ENCODE data around the gene BEGAIN. TPM values are rescaled to one million over a fixed set of nuclear protein-coding genes. Genes with fewer than 3 reads are reported as not detected.

The BEGAIN gene
- total and polyA plus RNA-seq, 4 donors = 0.27 to 1.6 (median 1.3) TPM

GRCh38 chr14:100575266-100575995, 11.8 kb downstream of the BEGAIN start:
- Histone ChIP-seq H3K27me3 (ENCODE audit: control insufficient read depth in 3 of 3, insufficient read depth in 3 of 3, low read length in 2 of 3) (peaks cover 5 to 27% (median 5%) of the 10 kb centered on the region in 3 donors), H3K4me1 (ENCODE audit: control insufficient read depth in 5 of 5, insufficient read depth in 5 of 5, low read length in 5 of 5) (no peaks in the 10 kb centered on the region), H3K36me3 (ENCODE audit: control insufficient read depth in 4 of 4, insufficient read depth in 4 of 4, low read length in 4 of 4) (no peaks in the 10 kb centered on the region), H3K4me3 (no peak overlapping the region), H3K9ac (ENCODE audit: insufficient read depth in 1 of 2, low read length in 2 of 2) (no peak overlapping the region), H3K9me3 (ENCODE audit: control insufficient read depth in 4 of 4, insufficient read depth in 3 of 4, low read length in 3 of 4) (peaks cover 0 to 3% (median 0%) of the 10 kb centered on the region in 4 donors), H3K27ac (ENCODE audit: low read depth in 1 of 2, low read length in 1 of 2) (no peak overlapping the region)
- DNase-seq (no peak), ATAC-seq (ENCODE audit: insufficient read depth, low FRiP score) (no peak)
- WGBS, 2 donors = 84 to 91% methylated on average over 11 of the region's 11 CpGs
- no peak for TF ChIP-seq CTCF (IDR thresholded peaks at IDR 0.05; ENCODE audit: control extremely low read depth, extremely low read depth)

- peaks cover 0 to 3% (median 0%) of the 10 kb centered on the region in 4 donors for H3K9me3 ChIP-seq (ENCODE audit: control insufficient read depth in 4 of 4, insufficient read depth in 3 of 4, low read length in 3 of 4)
- H3K4me3 ChIP-seq = no peak overlapping the region
- 71 to 85% methylated on average over 7 of the region's 7 CpGs for WGBS, 2 donors
- no peak for TF ChIP-seq CTCF (IDR thresholded peaks at IDR 0.05; ENCODE audit: control extremely low read depth, extremely low read depth)
- DNase-seq (no peak), ATAC-seq (ENCODE audit: insufficient read depth, low FRiP score) (no peak)
- H3K27me3 ChIP-seq (ENCODE audit: control insufficient read depth in 3 of 3, insufficient read depth in 3 of 3, low read length in 2 of 3) = peaks cover 5 to 35% (median 12%) of the 10 kb centered on the region in 3 donors
- H3K36me3 ChIP-seq (ENCODE audit: control insufficient read depth in 4 of 4, insufficient read depth in 4 of 4, low read length in 4 of 4) = no peaks in the 10 kb centered on the region
- no peak overlapping the region for H3K27ac ChIP-seq (ENCODE audit: low read depth in 1 of 2, low read length in 1 of 2)
- no peaks in the 10 kb centered on the region for H3K4me1 ChIP-seq (ENCODE audit: control insufficient read depth in 5 of 5, insufficient read depth in 5 of 5, low read length in 5 of 5)
- H3K9ac ChIP-seq (ENCODE audit: insufficient read depth in 1 of 2, low read length in 2 of 2) = no peak overlapping the region
Measured at GRCh38 chr14:100574642-100575031, 12.6 kb downstream of the BEGAIN start.

GRCh38 chr14:100573757-100574641, 13.2 kb downstream of the BEGAIN start:
- no peak overlapping the region for H3K4me3 ChIP-seq
- no peak for TF ChIP-seq CTCF (IDR thresholded peaks at IDR 0.05; ENCODE audit: control extremely low read depth, extremely low read depth)
- H3K36me3 ChIP-seq (ENCODE audit: control insufficient read depth in 4 of 4, insufficient read depth in 4 of 4, low read length in 4 of 4) = no peaks in the 10 kb centered on the region
- H3K27ac ChIP-seq (ENCODE audit: low read depth in 1 of 2, low read length in 1 of 2) = no peak overlapping the region
- H3K9ac ChIP-seq (ENCODE audit: insufficient read depth in 1 of 2, low read length in 2 of 2) = no peak overlapping the region
- H3K4me1 ChIP-seq (ENCODE audit: control insufficient read depth in 5 of 5, insufficient read depth in 5 of 5, low read length in 5 of 5) = peaks cover 0 to 3% (median under 1%) of the 10 kb centered on the region in 5 donors
- peaks cover 5 to 42% (median 17%) of the 10 kb centered on the region in 3 donors for H3K27me3 ChIP-seq (ENCODE audit: control insufficient read depth in 3 of 3, insufficient read depth in 3 of 3, low read length in 2 of 3)
- ATAC-seq (ENCODE audit: insufficient read depth, low FRiP score) (no peak), DNase-seq (no peak)
- WGBS, 2 donors = 82 to 89% methylated on average over 27 of the region's 27 CpGs
- peaks cover 0 to 3% (median 0%) of the 10 kb centered on the region in 4 donors for H3K9me3 ChIP-seq (ENCODE audit: control insufficient read depth in 4 of 4, insufficient read depth in 3 of 4, low read length in 3 of 4)

Data from lung (tissue), 12 donors.